Calu3 (cell line): ENCODE results near the gene MSL1. TPM values are rescaled to one million over a fixed set of nuclear protein-coding genes. Genes with fewer than 3 reads are reported as not detected.

Source experiments
- BruUV-seq: library from RNA; stranded (reverse); fragments of 400-500 nt; replicated peaks from 2 replicates; lab custom pipeline; 2021; lab: Mats Ljungman, UMichigan
- CTCF ChIA-PET: fragments of 300-600 bp; sonication (Branson Sonifier 250); formaldehyde crosslinking; loops from one replicate; lab custom pipeline; 2022; ENCODE audit warnings: antibody characterized with exemption; lab: Charles Lee
- DNase-seq: peaks from one replicate; pipeline ENCODE4 v3.0.0; 2022
- H3K27ac Mint-ChIP-seq: one replicate; pipeline ENCODE4 v1.8.0; 2022; ENCODE audit warnings: mixed read lengths; ENCODE audit not compliant: unreplicated experiment
- H3K27me3 Mint-ChIP-seq: one replicate; pipeline ENCODE4 v1.8.0; 2022; ENCODE audit warnings: mixed read lengths; ENCODE audit not compliant: unreplicated experiment
- H3K36me3 Mint-ChIP-seq: one replicate; pipeline ENCODE4 v1.8.0; 2022; ENCODE audit warnings: mild to moderate bottlenecking, moderate library complexity, mixed read lengths; ENCODE audit not compliant: insufficient read depth, unreplicated experiment
- H3K4me1 Mint-ChIP-seq: one replicate; pipeline ENCODE4 v1.8.0; 2022; ENCODE audit warnings: mild to moderate bottlenecking, low read depth, mixed read lengths; ENCODE audit not compliant: unreplicated experiment
- H3K4me3 Mint-ChIP-seq: one replicate; pipeline ENCODE4 v1.8.0; 2022; ENCODE audit warnings: mild to moderate bottlenecking, low read depth, moderate library complexity, mixed read lengths; ENCODE audit not compliant: unreplicated experiment
- H3K9me3 Mint-ChIP-seq: one replicate; pipeline ENCODE4 v1.8.0; 2022; ENCODE audit warnings: low read depth, mixed read lengths; ENCODE audit not compliant: unreplicated experiment
- intact Hi-C: fragments of 100-400 bp; cut with micrococcal nuclease; formaldehyde crosslinking; loops from one replicate; pipeline ENCODE4 v1.10.0; 2022; ENCODE audit not compliant: unreplicated experiment
- total RNA-seq: library from RNA; stranded (reverse); gene quantifications from 2 replicates; pipeline ENCODE4 v1.2.3, GENCODE V29; 2022
- TF ChIP-seq, protein P1 (sequence below): fragments of 200-600 bp; IDR thresholded peaks from one replicate; pipeline ENCODE4 v1.8.0; 2022; ENCODE audit warnings: antibody characterized with exemption; ENCODE audit not compliant: unreplicated experiment

Gene MSL1
- total RNA-seq, 1 experiment from 2014 or later = 505 TPM

DNA sequence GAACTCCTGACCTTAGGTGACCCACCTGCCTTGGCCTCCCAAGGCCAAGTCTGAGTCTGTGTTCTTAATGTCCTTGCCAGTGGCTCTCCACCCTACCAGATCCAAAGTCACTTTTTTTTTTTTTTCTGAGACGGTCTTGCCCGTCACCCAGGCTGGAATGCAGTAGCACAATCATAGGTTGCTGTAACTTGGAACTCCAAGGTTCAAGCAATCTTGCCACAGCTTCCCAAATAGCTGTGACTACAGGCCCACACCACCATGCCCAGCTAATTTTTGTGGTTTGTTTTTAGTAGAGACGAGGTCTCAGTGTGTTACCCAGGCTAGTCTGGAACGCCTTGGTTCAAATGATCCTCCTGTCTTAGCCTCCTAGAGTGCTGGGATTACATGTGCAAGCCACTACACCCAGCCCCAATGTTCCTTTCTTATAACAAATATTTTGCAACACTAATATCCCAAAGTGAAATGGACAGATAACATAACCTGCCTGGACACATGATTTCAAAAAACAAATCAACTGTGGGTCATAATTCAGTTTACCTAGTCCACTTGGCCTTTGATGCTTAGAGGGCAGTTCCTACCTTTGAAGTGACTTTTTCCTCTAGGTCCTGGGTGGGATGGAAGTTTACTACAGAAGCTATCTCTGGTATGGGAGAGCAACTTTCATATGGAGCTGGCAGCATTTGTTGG lies 51.5 kb downstream of the MSL1 start:
- no peaks in the 10 kb centered on the region for H3K27me3 Mint-ChIP-seq
- intact Hi-C loops = no loop called here
- TF ChIP-seq, protein P1, sequence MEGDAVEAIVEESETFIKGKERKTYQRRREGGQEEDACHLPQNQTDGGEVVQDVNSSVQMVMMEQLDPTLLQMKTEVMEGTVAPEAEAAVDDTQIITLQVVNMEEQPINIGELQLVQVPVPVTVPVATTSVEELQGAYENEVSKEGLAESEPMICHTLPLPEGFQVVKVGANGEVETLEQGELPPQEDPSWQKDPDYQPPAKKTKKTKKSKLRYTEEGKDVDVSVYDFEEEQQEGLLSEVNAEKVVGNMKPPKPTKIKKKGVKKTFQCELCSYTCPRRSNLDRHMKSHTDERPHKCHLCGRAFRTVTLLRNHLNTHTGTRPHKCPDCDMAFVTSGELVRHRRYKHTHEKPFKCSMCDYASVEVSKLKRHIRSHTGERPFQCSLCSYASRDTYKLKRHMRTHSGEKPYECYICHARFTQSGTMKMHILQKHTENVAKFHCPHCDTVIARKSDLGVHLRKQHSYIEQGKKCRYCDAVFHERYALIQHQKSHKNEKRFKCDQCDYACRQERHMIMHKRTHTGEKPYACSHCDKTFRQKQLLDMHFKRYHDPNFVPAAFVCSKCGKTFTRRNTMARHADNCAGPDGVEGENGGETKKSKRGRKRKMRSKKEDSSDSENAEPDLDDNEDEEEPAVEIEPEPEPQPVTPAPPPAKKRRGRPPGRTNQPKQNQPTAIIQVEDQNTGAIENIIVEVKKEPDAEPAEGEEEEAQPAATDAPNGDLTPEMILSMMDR = no peak
- peaks cover 27% of the 10 kb centered on the region for H3K4me1 Mint-ChIP-seq
- no TSS peak for BruUV-seq
- CTCF ChIA-PET = interaction anchor here (0.5 to 9.2 kb wide), 27 partner anchors 12 to 1719 kb away, joined by 3 to 145 read pairs (median 5); partner anchors contain the start of genes CASC3, MED24 and NR1D1
- H3K36me3 Mint-ChIP-seq = peaks cover 89% of the 10 kb centered on the region
- no peaks in the 10 kb centered on the region for H3K9me3 Mint-ChIP-seq
- H3K4me3 Mint-ChIP-seq = no peak overlapping the region
- no peak overlapping the region for H3K27ac Mint-ChIP-seq
- no peak for DNase-seq

DNA sequence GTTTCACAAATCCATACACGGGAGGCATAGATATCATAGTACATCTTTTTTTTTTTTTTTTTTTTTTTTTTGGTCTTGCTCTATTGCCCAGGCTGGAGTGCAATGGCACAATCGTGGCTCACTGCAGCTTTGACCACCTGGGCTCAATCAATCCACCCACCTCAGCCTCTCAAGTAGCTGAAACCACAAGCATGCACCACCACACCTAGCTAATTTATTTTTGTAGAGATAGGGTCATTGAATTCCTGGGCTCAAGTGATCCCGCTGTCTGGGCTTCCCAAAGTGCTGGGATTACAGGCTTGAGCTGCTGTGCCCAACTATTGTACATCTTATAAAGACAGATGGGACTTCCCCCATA lies 52.0 kb downstream of the MSL1 start:
- Mint-ChIP-seq H3K27ac (no peak overlapping the region), H3K27me3 (no peaks in the 10 kb centered on the region), H3K4me3 (no peak overlapping the region), H3K36me3 (peaks cover 89% of the 10 kb centered on the region), H3K4me1 (peaks cover 27% of the 10 kb centered on the region), H3K9me3 (no peaks in the 10 kb centered on the region)
- BruUV-seq = no TSS peak
- no peak for DNase-seq
- CTCF ChIA-PET = interaction anchor here (0.6 to 9.2 kb wide), 22 partner anchors 9 to 1718 kb away, joined by 3 to 145 read pairs (median 4); partner anchors contain the start of genes CASC3, MED24 and NR1D1
- intact Hi-C loops = no loop called here
- TF ChIP-seq, protein P1 = no peak

DNA sequence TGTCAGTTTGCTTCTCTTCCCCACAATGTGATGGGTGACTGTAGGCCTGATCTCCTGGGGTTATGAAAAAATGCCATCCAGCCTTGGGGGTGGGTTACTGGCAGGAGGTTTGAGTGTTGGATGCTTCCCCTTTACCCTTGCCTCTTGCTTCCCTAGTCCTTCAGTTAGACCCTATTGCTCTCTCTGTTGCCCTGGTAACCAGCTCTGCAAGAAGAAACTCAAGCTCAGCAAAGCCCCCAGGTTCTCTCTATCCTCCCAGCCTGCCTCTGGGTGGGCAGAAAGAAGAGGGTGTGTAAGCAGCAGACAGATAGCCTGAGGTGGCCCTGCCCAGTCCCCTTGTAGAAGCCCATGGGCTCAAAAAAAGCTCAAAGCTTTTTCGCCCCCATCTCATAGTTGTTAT lies 52.7 kb downstream of the MSL1 start:
- Mint-ChIP-seq H3K27ac (no peak overlapping the region), H3K4me1 (peaks cover 30% of the 10 kb centered on the region), H3K4me3 (no peak overlapping the region), H3K27me3 (no peaks in the 10 kb centered on the region), H3K9me3 (no peaks in the 10 kb centered on the region), H3K36me3 (peaks cover 83% of the 10 kb centered on the region)
- intact Hi-C loops = no loop called here
- CTCF ChIA-PET = interaction anchor here (0.5 to 9.2 kb wide), 27 partner anchors 8 to 913 kb away, joined by 3 to 145 read pairs (median 4); partner anchors contain the start of genes CASC3, NR1D1 and WIPF2
- DNase-seq = no peak
- TF ChIP-seq, protein P1 = no peak
- BruUV-seq = no TSS peak

DNA sequence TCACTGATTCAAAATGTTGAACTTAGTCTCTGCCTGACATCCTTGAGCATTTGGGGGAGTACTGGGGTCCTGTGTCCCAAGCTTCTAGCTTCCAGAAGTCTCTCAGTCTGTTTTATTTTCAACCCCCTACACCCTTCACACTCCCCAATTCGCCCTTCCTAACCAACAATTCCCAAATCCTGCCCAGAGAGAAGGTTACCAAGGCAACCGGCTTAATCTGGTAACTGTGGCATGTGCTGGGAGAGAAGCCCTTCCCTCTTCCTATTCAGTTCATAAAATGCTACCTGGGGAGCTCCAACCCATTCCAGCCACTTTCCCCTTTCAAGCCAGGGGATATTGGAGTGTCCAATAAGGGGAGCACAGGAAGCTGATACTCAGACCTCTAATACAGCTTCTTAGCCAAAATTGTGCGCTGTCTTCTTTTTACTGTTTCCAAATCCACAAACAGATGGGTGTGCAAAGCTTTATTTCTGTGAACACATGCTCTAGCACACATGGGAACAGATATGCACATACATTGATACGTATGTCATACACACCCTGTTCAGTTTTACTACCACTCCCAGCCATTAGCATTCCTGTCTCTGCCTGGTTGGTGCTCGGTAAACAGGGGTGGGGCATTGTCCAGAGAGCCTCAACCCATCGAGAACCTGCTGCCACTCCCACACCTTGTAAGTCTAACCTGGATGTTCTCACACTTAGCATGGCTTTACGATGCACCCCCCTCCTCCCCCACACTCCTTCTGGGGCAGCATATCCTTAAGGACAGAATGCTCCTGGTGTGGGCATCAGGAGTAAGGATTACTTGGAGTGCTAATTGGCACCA lies 54.4 kb downstream of the MSL1 start:
- CTCF ChIA-PET = interaction anchor here (0.5 to 9.2 kb wide), 27 partner anchors 8 to 1477 kb away, joined by 3 to 145 read pairs (median 5); partner anchors contain the start of genes CASC3, MED24, TOP2A and WIPF2
- DNase-seq = peak; percentile 94
- H3K9me3 Mint-ChIP-seq = no peaks in the 10 kb centered on the region
- H3K4me1 Mint-ChIP-seq = peaks cover 46% of the 10 kb centered on the region
- BruUV-seq = no TSS peak
- H3K27me3 Mint-ChIP-seq = no peaks in the 10 kb centered on the region
- peak overlapping the region; percentile 76 for H3K4me3 Mint-ChIP-seq
- TF ChIP-seq, protein P1 = no peak
- intact Hi-C loops = loop anchor here (2.0 kb wide), 1 partner anchor 63 kb away; no protein-coding TSS in a partner anchor
- peak overlapping the region; percentile 61 for H3K27ac Mint-ChIP-seq
- peaks cover 81% of the 10 kb centered on the region for H3K36me3 Mint-ChIP-seq
